Ovary (tissue), 3 donors: Measurements from ENCODE around the gene SIGLEC11.

ENCODE experiments used
- CTCF ChIP-seq, 3 donors: fragments of 450-650 bp in 2 of 3; fragments of 200-600 bp in 1 of 3; IDR thresholded peaks; one replicate each; pipeline versions ENCODE4 v1.5.1 to v1.8.0; 2016 to 2022; ENCODE audit warnings: antibody characterized with exemption in 3 of 3, mild to moderate bottlenecking in 1 of 3
- POLR2A ChIP-seq: fragments of 450-650 bp; IDR thresholded peaks from one replicate; pipeline ENCODE4 v1.6.1; 2017; ENCODE audit warnings: antibody characterized with exemption, mild to moderate bottlenecking, moderate library complexity
- donor health status: DM: no; HTN: no; CAD: no.

DNA sequence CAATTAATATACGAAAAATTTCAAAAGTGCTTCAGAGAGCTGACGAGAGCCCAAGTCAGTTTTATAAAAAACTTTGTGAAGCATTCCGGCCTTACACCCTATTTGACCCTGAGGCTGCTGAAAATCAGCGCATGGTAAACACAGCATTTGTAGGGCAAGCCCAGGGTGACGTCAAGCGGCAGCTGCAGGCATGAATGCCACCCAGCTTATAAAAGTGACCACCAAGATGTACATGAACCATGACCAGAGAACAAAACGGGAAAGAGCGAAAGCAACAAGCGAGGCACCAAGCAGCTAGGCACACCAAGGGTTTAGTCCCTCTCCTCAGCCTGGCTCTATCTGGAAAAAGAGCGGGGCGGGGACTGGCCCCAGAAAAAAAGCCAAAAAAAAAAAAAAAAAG is 6.0 kb downstream of the SIGLEC11 start:
- no peak for TF ChIP-seq CTCF (IDR thresholded peaks at IDR 0.05)
- no peak for TF ChIP-seq POLR2A
